GM21381 (cell line): ENCODE measurements around the gene ESPNL.

Experiments
- ATAC-seq: cut with Tn5 transposase; IDR thresholded peaks from one replicate; pipeline ENCODE4 v1.9.1; 2021; ENCODE audit warnings: mild to moderate bottlenecking, moderate library complexity; ENCODE audit not compliant: unreplicated experiment

ESPNL gene

DNA sequence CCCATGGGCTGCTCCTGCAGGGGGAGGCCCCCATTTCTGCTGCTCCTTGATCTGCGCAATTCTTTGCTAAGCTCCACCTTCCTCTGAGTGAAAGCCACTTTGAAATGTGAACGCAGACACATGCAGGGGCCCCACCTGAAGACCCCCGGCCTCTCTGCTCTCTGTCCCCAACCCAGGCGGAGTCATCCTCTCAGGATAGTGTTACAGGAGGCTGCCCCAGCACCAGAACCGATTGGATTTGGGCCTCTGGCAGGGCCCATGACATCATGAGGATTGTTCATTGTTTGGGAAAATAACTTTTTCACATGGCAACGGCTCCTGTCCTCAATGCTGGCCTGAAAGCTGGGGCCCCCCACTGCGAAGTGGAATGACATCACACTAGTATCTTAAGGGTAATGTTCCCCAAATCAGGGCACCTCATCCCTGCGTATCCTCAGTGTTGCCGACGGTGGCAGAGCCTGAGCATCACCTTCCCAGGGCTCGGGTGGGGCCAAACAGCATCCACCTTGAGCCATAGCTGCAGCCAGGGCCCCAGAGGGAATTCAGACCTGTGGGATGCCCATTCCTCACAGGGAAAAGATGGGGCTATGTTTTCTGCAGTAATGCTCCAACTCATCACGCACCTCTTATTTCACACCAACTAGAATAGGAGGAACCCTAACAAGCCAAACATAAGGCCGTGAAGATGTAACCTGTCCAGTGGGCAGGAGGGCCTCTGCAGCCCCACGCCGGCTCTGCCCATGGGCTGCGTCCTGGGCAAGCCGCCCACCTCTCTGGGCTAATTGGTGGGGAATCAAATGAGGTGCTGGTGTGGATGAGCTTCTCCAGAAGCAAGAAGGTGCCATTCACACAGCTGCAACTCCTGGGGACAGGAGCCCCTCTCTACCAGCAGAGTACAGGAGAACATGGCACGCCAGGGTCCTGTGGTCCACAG is 55.9 kb downstream of the ESPNL start:
- no peak for ATAC-seq

DNA sequence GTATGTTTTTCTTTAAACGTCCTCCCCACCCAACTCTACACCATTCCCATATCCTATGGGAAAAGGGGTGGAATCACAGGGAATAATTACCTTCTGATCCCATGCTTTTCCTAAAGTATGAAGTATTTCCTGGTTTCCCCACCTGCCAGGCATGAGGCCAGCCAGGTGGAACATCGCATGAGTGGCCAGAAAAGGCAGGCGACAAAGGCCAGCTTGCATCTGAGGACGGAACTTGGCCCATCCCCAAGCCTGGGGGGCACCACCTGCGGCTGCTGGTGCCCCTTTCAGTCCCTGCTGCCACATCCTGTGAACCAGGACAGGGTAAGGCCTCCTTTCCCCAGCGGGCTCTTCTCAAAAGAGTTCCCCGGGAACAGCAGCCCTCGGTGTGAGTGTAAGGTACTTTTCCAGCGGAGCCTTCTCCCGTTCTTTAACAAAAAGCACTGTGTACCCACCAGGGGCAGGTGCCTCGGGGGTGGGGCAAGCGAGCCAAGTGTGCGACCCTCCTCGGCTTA is 57.4 kb downstream of the ESPNL start:
- ATAC-seq = no peak

DNA sequence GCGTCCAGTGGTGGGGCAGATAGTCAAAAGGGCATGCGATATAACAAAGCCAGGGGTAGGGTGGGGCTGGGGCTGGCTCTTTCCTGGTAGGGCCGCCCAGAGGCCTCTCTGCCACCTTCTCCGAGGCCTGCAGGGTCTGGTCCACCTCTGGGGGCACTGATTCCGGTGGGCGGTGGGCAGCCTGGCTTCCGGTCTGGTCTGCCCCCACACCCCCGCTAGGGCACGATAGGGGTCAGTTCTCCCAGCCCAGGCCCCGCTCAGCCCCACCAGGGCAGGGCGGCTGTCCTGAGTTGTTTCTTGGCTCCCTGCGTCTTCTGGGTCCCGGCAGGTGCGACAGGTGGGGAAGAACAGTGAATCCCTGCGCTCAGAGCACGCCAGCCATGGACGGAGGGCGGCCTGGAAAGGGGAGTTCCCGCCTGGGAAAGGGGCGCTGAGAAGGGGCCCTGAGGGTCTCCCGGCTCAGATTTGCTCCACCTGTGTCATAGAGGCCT is 57.9 kb downstream of the ESPNL start:
- no peak for ATAC-seq

DNA sequence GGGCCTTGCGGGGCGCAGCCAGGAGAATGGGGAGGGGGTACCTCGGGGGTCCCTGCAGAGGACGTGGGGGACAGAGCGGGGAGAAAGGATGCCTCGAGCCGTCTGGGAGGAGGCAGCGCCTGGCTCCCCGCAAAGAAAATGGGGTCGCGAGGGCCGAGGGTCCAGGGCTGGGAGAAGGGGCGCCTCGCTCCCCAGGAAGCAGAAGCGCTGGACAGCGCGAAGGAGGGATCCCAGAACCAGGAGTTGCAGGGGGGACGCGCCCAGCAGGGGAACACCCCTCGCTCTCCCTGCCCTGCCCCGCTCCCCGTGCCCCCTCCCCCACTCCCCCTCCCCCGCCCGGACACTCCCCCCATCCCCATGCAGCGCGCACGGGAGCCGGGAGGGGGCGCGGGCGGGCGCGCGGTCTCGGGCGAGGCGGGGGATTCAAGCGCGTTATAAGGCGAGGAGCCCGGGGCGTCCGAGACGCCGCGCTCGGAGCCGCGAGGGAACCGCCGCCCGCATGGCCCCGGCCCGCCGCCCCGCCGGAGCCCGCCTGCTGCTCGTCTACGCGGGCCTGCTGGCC is 58.5 kb downstream of the ESPNL start, which contains the start of gene ERFE:
Gene ERFE (plus strand): TSS at position 462 of the 562 bp plus-strand sequence. CDS start 38 bp downstream, at position 500.
- peak; percentile 68 for ATAC-seq

DNA sequence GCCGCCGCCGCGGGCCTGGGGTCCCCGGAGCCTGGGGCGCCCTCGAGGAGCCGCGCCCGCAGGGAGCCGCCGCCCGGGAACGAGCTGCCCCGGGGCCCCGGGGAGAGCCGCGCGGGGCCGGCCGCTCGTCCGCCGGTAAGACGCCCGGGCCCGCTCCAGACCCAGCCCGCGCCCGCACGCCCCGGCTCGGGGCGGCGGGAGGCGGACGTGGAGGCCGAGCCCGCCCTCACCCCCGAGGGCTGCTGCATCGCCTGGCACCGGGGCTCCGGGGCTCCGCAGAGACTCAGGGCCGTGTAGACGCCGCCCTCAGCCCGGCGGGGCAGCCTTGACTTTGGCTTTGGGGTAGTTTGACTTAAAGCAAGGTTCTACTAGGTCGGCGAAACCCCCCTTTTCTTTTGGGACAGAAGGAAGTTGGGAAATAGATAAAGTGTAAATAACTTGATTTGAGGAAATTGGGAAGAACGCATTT is 59.0 kb downstream of the ESPNL start:
- no peak for ATAC-seq

DNA sequence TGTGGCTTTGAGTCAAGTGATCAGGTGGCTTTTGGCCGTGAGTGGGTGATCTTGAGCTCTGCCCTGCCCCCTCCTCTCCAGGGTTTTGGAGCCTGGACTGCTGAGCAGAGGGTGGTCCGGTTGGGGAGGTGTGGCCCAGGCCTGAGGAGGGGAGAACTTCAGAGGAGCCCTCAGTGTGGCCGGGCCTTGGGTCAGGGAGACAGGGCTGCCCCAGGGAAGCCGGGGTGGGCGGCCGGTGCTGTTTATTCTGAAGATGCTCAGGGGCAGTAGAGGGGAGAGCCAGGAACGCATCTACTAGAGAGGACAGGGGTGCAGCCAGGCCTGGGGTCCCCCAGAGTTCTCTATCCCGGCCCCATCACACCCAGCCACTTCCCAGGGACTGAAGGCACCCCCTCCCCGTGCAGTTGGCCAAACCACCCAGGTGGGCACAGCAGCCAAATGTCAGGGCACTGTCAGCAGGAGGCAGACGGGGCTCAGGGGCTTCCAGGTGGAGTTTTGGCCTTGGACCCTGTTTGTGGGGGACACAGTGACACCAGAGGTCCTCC is 59.6 kb downstream of the ESPNL start:
- ATAC-seq = no peak

DNA sequence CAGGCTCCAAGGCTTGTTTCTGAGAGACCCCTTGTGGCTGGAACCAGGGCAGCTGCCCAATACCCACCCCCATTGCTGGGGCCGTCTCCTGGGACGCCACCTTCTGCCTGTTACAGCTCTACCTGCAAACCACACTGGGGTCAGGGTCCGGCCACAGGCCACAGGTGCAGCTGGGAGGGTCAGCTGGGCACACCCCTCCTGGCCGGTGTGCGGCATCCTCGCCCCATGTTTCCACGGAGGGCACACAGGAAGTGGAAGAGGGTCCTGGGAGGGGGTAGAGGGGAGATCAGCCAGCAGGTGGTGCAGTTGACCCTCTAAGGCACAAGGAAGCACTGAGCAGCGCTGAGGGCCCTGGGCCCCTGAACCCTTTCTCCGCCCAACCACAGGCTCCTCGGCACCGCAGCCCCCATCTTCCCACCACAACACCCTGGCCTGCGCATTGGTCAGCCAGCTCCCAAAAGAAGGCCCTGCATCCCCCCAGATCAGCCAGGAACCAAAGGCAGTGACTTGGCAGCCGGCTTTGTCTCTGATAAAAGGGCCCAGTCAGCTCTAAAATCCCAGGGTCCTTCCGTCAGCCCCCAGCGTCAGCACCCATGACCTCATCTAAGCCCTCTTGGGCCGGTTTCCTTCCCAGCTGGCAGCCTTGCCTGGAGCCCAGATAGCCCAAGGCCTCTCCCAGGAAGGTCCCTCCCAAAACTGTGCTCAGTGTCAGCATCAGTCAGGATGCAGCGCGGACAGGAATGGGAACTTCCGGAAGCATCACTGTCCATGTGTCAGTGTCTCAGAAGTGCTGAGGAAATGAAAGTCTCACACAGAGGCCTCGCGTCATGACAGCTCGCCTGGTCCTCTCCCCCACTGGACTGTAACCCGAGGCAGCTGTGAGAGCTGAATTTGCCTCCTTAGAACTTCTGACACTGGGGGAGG is 60.3 kb downstream of the ESPNL start:
- no peak for ATAC-seq

DNA sequence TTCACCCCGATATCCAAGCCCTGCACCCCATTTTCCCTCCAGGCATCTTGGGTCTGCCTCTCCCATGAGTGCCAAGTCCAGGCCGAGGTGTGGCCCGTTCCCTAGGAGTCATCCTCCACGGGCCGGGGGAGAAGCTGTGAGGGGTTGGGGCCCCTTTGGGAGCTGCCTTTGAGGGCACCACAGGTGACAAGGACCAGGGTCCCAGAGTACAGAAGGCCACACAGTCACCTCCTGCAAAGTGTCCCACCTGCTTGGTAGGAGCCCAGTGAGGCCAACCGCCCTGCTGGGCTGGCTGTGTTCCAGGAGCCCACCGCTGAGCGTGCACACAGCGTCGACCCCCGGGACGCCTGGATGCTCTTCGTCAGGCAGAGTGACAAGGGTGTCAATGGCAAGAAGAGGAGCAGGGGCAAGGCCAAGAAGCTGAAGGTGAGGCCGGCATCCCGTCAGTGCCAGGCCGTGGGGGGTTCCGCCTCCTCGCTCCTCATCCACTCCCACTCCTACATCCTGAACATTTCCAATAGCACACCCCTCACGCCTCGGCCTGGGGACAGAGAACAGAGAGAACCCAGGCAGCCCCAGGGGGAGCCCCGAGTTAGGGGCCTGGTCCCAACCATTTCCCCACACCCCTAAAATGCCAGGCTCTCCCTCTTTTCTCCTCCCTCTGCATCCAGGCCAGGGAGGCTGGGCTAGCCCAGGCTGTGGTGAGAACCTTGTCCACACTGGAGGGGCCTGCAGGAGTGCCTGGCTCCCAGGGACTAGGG is 61.3 kb downstream of the ESPNL start:
- no peak for ATAC-seq

DNA sequence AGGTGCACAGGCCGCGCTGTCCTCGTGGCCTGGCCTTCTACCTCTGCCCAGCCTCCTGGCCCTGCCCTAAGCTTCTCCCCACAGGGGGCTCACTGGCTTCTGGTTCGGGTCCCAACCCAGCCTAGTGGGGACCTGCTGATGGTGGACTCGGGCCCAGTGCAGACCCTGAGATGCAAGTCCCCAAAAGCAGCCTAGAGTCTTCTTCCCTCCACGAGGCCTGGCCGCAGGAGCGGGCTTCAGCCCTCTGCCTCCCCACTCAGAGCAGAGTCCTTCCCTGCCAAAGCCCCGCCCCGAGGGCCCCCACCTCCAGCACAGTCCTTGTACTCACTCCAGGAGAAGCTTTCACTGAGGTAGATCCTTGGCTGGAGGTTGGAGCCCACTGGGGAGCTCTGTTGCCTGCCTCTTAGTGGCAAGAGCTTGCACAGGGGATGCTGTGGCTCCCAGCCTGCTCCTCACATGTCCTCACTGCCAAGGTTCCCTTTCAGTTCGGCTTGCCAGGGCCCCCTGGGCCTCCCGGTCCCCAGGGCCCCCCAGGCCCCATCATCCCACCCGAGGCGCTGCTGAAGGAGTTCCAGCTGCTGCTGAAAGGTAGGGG is 62.2 kb downstream of the ESPNL start:
- ATAC-seq = no peak

DNA sequence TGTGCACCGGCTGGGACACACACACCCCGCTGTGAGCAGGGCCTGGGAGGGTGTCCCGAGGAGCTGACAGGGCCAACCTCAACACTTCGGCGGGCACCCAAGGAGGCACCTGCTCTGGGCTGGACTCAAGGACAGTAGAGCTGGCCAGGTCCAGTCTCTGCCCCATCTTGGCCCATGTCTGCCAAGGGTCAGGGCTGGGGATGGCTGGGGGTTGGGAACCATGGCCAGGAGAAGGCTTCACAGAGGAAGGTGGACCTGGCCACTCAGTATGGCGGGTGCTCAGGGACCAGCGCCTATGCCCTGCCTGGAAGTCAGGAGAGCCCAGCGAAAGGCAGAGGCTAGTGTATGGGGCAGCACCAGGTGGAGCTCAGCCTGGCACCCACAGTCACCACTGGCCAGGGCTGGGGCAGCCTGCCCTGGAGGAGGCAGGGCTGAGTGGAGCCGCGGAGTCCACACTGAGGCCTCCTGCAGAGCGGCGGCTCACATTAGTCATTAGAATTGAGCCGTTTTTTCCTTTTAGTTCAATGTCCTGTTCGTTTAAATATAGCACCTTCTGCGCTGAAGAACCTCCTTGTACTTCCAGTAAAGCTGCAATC is 62.8 kb downstream of the ESPNL start:
- no peak for ATAC-seq

DNA sequence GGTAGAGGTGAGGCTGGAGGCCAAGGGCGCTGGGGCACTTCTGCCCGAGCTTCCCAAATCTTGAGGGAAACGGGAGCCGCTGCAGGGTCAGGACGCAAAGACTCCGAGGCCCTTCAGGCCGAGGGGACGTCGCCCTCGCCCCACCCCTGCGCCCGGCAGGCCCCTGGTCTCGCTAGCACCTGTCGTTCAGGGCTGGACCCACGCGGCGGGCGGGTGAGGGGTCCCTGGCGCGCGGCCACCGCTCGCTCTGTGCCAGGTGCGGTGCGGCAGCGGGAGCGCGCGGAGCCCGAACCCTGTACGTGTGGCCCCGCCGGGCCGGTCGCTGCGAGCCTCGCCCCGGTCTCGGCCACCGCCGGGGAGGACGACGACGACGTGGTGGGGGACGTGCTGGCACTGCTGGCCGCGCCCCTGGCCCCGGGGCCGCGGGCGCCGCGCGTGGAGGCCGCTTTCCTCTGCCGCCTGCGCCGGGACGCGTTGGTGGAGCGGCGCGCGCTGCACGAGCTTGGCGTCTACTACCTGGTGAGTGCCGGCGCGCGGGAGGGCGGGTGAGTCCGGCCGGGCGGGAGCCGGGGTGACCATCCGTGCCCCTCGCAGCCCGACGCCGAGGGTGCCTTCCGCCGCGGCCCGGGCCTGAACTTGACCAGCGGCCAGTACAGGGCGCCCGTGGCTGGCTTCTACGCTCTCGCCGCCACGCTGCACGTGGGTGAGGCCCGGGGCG is 63.5 kb downstream of the ESPNL start:
- ATAC-seq = no peak

DNA sequence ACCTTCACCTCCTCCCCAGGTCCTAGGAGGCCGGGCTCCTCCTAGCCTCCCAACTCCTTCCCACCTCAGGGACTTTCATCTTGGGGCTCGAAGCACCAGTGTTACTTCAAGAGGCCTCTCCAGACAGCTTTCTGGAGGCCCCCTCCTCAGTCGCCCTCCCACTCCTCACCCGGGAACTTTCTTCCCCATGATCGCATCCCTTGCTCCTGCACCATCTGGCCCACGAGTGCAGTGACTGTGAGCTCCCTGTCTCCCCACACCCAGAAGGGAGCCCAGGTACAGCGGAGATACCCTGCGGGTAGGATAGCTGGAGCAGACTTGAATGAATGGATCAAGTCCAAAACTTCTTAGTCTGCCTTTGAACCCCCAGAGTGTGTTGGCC is 64.8 kb downstream of the ESPNL start:
- ATAC-seq = no peak

DNA sequence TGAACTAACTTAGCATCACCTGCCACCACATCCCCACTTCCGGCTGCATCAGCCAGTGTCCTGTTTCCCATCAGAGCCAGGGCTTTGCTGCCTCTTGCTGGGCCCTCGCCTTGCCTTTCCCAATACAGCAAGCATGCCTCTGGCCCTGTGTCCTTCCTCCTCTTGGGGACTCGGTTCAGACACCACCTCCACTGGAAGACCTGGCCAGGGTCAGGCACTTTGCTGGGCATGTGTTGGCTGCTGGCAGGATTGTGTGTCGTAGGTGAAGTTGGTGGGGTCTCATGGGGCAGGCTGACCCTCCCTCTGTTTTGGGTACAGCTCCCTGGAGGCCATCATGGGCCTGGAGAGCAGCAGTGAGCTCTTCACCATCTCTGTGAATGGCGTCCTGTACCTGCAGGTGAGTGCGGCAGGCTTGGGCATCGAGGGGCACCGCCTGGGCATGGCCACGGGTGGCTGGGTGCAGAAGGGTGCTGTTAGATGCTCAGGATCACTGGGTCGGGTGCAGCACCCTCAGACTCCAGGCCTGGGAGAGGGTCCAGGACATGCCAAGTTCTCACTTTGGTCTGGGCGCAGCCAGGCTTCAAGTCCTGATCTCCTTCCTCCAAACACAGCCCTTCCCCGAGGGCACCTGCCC is 65.3 kb downstream of the ESPNL start:
- no peak for ATAC-seq

DNA sequence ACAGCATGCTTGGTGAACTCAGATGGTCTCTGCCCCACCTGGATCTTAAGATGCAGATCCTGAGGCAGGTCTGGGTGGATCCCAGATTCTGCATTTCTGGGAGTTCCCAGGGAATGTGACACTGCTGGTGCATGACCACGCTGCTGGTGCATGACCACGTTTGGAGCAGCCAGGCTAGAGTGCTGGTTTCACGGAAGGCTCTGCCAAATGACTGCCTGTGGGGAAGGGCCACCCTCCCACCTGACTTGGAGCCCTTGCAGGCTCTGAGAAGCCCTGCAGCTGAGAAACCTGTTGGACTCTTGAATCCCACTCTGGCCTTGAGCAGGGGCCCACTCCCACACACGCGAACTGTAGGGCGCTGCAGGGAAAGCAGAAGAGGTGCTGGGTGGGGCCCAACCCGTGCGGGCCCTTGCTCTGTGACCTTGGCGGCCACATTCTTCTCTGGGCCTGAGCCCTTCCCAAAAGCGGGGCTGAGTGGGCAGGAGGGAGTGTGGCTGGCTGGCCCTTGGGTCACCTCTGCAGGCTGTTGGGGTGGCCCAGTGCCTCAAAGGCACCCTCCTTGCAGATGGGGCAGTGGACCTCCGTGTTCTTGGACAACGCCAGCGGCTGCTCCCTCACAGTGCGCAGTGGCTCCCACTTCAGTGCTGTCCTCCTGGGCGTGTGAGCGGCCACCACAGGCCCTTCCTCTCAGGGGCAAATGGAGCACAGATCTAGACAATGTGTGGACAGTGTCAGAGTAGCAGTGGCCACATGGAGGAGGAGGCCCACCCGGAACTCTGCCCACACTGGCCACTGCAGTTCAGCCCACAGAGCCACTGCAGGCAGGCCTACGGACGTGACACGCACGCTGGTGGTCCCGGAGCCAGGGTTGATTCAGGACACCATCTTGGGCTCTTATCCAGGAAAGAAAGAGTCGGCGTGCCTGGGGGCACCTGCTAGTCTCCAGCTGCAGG is 66.5 kb downstream of the ESPNL start:
- ATAC-seq = no peak

DNA sequence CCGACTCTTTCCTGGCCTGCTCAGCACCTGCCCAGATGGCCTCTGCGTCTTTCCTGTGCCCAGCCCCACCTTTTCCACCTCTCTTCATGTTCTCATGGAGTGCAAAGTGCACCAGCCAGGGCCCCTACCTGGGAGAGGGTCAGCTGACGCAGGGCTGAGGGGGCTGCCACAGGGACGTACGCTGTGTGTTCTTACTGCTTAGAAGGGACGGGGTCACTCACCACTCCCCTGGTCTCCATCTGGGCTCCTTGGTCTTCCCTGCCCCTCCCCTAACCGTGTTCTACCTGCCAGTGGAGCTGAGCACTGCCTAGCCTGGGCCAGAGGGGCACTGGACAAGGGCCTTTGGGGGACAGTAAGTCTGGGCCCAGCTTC is 67.2 kb downstream of the ESPNL start:
- no peak for ATAC-seq

DNA sequence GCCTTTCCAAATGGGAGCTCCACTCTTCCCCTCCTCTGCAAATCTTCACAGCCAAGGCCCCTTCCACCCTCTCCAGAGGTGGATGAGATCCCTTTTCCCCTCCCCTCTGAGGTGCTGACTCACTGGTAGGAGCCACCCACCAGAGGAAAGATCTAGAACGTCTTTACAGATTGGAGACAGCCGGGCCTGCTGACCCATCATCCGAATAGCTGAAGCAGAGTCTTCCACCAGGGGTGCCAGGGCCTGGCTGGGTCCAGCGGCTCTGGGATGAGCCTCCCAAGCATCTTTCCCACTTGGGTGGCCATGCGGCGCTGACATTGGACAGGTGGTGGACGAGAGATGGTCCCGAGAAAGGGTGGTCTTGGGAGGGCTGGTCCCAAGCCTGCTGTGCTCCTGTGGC is 67.6 kb downstream of the ESPNL start:
- ATAC-seq = no peak
